GM18867 (cell line): ENCODE data around the gene PDE6H.

Source experiments
- ATAC-seq: cut with Tn5 transposase; IDR thresholded peaks from one replicate; pipeline ENCODE4 v1.9.1; 2021; ENCODE audit warnings: mild to moderate bottlenecking, moderate library complexity; ENCODE audit not compliant: unreplicated experiment

PDE6H gene

GRCh38 chr12:14968478-14968877, 4.4 kb upstream of the PDE6H start:
- ATAC-seq, result no peak

- no peak for ATAC-seq
Measured at GRCh38 chr12:14970473-14970872, 2.4 kb upstream of the PDE6H start.

GRCh38 chr12:14974633-14975032, 1.8 kb downstream of the PDE6H start:
- ATAC-seq, result peak; percentile 66

- ATAC-seq, result no peak
Measured at GRCh38 chr12:14975457-14975856, 2.6 kb downstream of the PDE6H start.

GRCh38 chr12:14976658-14977057, 3.8 kb downstream of the PDE6H start:
- ATAC-seq, result no peak

GRCh38 chr12:14979468-14979867, 6.6 kb downstream of the PDE6H start:
- no peak for ATAC-seq

- ATAC-seq, result no peak
Measured at GRCh38 chr12:14981049-14981448, 8.2 kb downstream of the PDE6H start.

GRCh38 chr12:14982562-14982961, 9.7 kb downstream of the PDE6H start:
- no peak for ATAC-seq

- peak; percentile 56 for ATAC-seq
Measured at GRCh38 chr12:14982991-14983390, 10.1 kb downstream of the PDE6H start.

GRCh38 chr12:14984036-14984435, 11.2 kb downstream of the PDE6H start:
- ATAC-seq, result no peak

- no peak for ATAC-seq
Measured at GRCh38 chr12:14984766-14985285, 12.0 kb downstream of the PDE6H start.

- ATAC-seq, result no peak
Measured at GRCh38 chr12:14986449-14986848, 13.6 kb downstream of the PDE6H start.

- no peak for ATAC-seq
Measured at GRCh38 chr12:14988035-14988434, 15.2 kb downstream of the PDE6H start.

GRCh38 chr12:14989790-14990189, 16.9 kb downstream of the PDE6H start:
- ATAC-seq, result peak; percentile 41

- ATAC-seq, result peak; percentile 49
Measured at GRCh38 chr12:14991069-14991468, 18.2 kb downstream of the PDE6H start.

GRCh38 chr12:14992673-14993072, 19.8 kb downstream of the PDE6H start:
- ATAC-seq, result no peak

GRCh38 chr12:14993117-14993516, 20.3 kb downstream of the PDE6H start:
- ATAC-seq, result no peak

- ATAC-seq, result no peak
Measured at GRCh38 chr12:14993537-14994266, 20.9 kb downstream of the PDE6H start.

GRCh38 chr12:14994610-14995009, 21.8 kb downstream of the PDE6H start:
- ATAC-seq, result no peak

GRCh38 chr12:14995583-14996425, 23.0 kb downstream of the PDE6H start:
- no peak for ATAC-seq

- ATAC-seq, result no peak
Measured at GRCh38 chr12:14997998-14998397, 25.2 kb downstream of the PDE6H start.
